Mesothelial cell of epicardium (in vitro differentiated cells): Measurements from ENCODE around the gene SLC25A25. TPM values are rescaled to one million over a fixed set of nuclear protein-coding genes. Genes with fewer than 3 reads are reported as not detected.

Experiments
- DNase-seq, 2 experiments: peaks; one replicate each; pipeline ENCODE4 v3.0.0; 2021; ENCODE audit warnings: low spot score in 2 of 2; ENCODE audit not compliant: unreplicated experiment in 2 of 2
- H3K27ac Mint-ChIP-seq: 2 replicates; pipeline ENCODE4 v1.8.0; 2021; ENCODE audit warnings: mixed read lengths
- H3K27me3 Mint-ChIP-seq: 2 replicates; pipeline ENCODE4 v1.8.0; 2021; ENCODE audit warnings: low read depth, mixed read lengths
- H3K36me3 Mint-ChIP-seq: 2 replicates; pipeline ENCODE4 v1.8.0; 2021; ENCODE audit warnings: mixed read lengths
- H3K4me1 Mint-ChIP-seq: 2 replicates; pipeline ENCODE4 v1.8.0; 2021; ENCODE audit warnings: mixed read lengths
- H3K4me3 Mint-ChIP-seq: 2 replicates; pipeline ENCODE4 v1.8.0; 2021; ENCODE audit warnings: mild to moderate bottlenecking, moderate library complexity, mixed read lengths
- H3K9me3 Mint-ChIP-seq: 2 replicates; pipeline ENCODE4 v1.8.0; 2021; ENCODE audit warnings: mixed read lengths
- CTCF ChIP-seq: fragments of 200-600 bp; sonication (generic); IDR thresholded peaks from one replicate; pipeline ENCODE4 v1.5.0; 2021; ENCODE audit warnings: antibody characterized with exemption; ENCODE audit not compliant: unreplicated experiment
- total RNA-seq: library from RNA; stranded (reverse); gene quantifications from 3 replicates; pipeline ENCODE4 v1.2.1, GENCODE V29; 2021

SLC25A25 gene
- total RNA-seq, 1 donor from 2014 or later, result 26.2 TPM

GRCh38 chr9:128094166-128094949 is 26.3 kb downstream of the SLC25A25 start:
- H3K36me3 Mint-ChIP-seq, result no peaks in the 10 kb centered on the region
- no peak for TF ChIP-seq CTCF
- peak overlapping the region; percentile 29 for H3K4me3 Mint-ChIP-seq
- peak; percentile 77 to 84 for DNase-seq
- H3K27me3 Mint-ChIP-seq, result no peaks in the 10 kb centered on the region
- H3K9me3 Mint-ChIP-seq, result no peaks in the 10 kb centered on the region
- H3K4me1 Mint-ChIP-seq, result peaks cover 68% of the 10 kb centered on the region
- H3K27ac Mint-ChIP-seq, result peak overlapping the region; percentile 100

- no peak for DNase-seq
- Mint-ChIP-seq H3K4me3 (no peak overlapping the region), H3K27me3 (no peaks in the 10 kb centered on the region), H3K4me1 (peaks cover 72% of the 10 kb centered on the region), H3K9me3 (no peaks in the 10 kb centered on the region), H3K27ac (peak overlapping the region; percentile 100), H3K36me3 (no peaks in the 10 kb centered on the region)
- TF ChIP-seq CTCF, result no peak
Measured at GRCh38 chr9:128094950-128095544, 27.0 kb downstream of the SLC25A25 start.

GRCh38 chr9:128096616-128097536 is 28.8 kb downstream of the SLC25A25 start:
- H3K4me1 Mint-ChIP-seq, result peaks cover 74% of the 10 kb centered on the region
- H3K27ac Mint-ChIP-seq, result peak overlapping the region; percentile 100
- peaks cover 7% of the 10 kb centered on the region for H3K36me3 Mint-ChIP-seq
- no peak for TF ChIP-seq CTCF
- no peaks in the 10 kb centered on the region for H3K9me3 Mint-ChIP-seq
- no peaks in the 10 kb centered on the region for H3K27me3 Mint-ChIP-seq
- DNase-seq, result no peak
- H3K4me3 Mint-ChIP-seq, result no peak overlapping the region

GRCh38 chr9:128097543-128098296 is 29.7 kb downstream of the SLC25A25 start:
- Mint-ChIP-seq H3K27ac (peak overlapping the region; percentile 100), H3K27me3 (no peaks in the 10 kb centered on the region), H3K4me1 (peaks cover 66% of the 10 kb centered on the region), H3K9me3 (no peaks in the 10 kb centered on the region), H3K4me3 (peak overlapping the region; percentile 77), H3K36me3 (peaks cover 14% of the 10 kb centered on the region)
- DNase-seq, result no peak
- TF ChIP-seq CTCF, result no peak
